GM12891 (cell line): ENCODE measurements around the gene DCLRE1B.
A peak's percentile ranks its signal among the peaks of the same experiment; 100 is the strongest.

ENCODE experiments used
- PAX5 ChIP-seq: IDR thresholded peaks from 2 replicates; pipeline ENCODE4 v1.6.1; 2011; ENCODE audit warnings: low read length, moderate library complexity, mild to moderate bottlenecking; ENCODE audit not compliant: insufficient read depth, severe bottlenecking
- POLR2A ChIP-seq: IDR thresholded peaks from 2 replicates; pipeline ENCODE4 v1.6.1; 2011; ENCODE audit warnings: low read depth, low read length, control low read depth
- POLR2AphosphoS5 ChIP-seq: IDR thresholded peaks from 2 replicates; pipeline ENCODE4 v1.6.1; 2011; ENCODE audit warnings: low read depth, low read length, control low read depth
- POU2F2 ChIP-seq: IDR thresholded peaks from 2 replicates; pipeline ENCODE4 v1.6.1; 2011; ENCODE audit warnings: low read depth, mild to moderate bottlenecking, control low read depth, low read length, moderate library complexity
- SPI1 ChIP-seq: IDR thresholded peaks from 2 replicates; pipeline ENCODE4 v1.6.1; 2011; ENCODE audit warnings: low read depth, low read length, control low read depth
- TAF1 ChIP-seq: IDR thresholded peaks from 2 replicates; pipeline ENCODE4 v1.6.1; 2011; ENCODE audit warnings: low read depth, low read length, control low read depth

DNA sequence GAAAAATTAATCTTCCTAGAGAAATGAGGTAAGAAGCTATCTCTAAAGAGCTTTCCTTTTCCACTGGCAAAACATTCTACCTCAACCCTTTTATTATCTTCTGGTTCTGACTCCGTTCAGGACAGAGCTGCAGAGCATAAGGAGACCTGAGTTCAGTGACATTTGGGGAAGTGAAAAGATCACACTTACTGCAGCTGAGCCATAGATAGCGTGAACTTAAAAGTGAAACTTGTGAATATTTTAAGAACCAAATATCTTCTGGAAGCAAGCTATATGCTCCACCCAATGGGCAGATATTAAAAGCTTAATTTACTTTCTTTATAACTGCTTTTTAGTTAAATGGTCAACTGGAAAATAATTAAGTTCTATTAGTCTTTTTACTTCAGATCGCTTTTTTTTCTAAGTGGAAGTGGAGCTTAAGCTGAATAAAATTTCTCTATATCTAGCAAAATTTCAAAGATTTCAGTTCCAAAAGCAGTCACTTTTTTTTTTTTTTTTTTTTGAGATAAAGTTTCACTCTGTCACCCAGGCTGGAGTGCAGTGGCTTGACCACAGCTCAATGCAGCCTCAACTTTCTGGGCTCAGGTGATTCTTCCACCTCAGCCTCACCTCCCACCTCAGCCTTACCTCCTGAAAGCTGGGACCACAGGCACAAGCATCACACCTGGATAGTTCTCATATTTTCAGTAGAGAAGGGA, 45.5 kb upstream of the DCLRE1B start:
- TF ChIP-seq POLR2AphosphoS5 (no peak), SPI1 (peak; percentile 99), POLR2A (no peak), TAF1 (no peak), POU2F2 (no peak; the same call in 1 of the 2 replicates), PAX5 (no peak)
